Esophagus squamous epithelium (tissue), 5 donors: Measurements from ENCODE around the gene HOXC10. TPM values are rescaled to one million over a fixed set of nuclear protein-coding genes. Genes with fewer than 3 reads are reported as not detected.

ENCODE experiments used
- DNase-seq: peaks from one replicate; lab custom pipeline; 2025; lab: John Stamatoyannopoulos, UW
- H3K27ac ChIP-seq, 4 donors: fragments of 200-600 bp; sonication (generic); one replicate each; pipeline ENCODE4 v1.5.1; 2016 to 2019; ENCODE audit warnings: mild to moderate bottlenecking in 1 of 4
- H3K27me3 ChIP-seq, 4 donors: fragments of 200-600 bp; sonication (generic); 1 replicate in 3 of 4; 2 replicates in 1 of 4; pipeline versions ENCODE4 v1.5.1 to v1.6.0; 2017 to 2021; ENCODE audit warnings: antibody characterized with exemption in 1 of 4
- H3K36me3 ChIP-seq, 3 donors: fragments of 200-600 bp; sonication (generic); one replicate each; pipeline ENCODE4 v1.5.1; 2016 to 2019
- H3K4me1 ChIP-seq, 3 donors: fragments of 200-600 bp; sonication (generic); one replicate each; pipeline ENCODE4 v1.5.1; 2017 to 2019
- H3K4me3 ChIP-seq, 4 donors: fragments of 200-600 bp; sonication (generic); 1 replicate in 3 of 4; 2 replicates in 1 of 4; pipeline ENCODE4 v1.5.1; 2016 to 2019; ENCODE audit warnings: mild to moderate bottlenecking in 2 of 4, moderate library complexity in 1 of 4
- H3K9me3 ChIP-seq, 3 donors: fragments of 200-600 bp; sonication (generic); one replicate each; pipeline ENCODE4 v1.5.1; 2016 to 2019
- CTCF ChIP-seq, 6 experiments: fragments of 450-650 bp in 4 of 6; fragments of 200-600 bp in 2 of 6; sonication (generic) in 2 of 6; IDR thresholded peaks; one replicate each; pipeline ENCODE4 v1.5.1; 2016 to 2019; ENCODE audit warnings: antibody characterized with exemption in 6 of 6, mild to moderate bottlenecking in 4 of 6, moderate library complexity in 4 of 6
- POLR2A ChIP-seq, 4 donors: fragments of 450-650 bp; IDR thresholded peaks; one replicate each; pipeline ENCODE4 v1.6.1; 2017; ENCODE audit warnings: antibody characterized with exemption in 4 of 4, mild to moderate bottlenecking in 4 of 4, moderate library complexity in 3 of 4
- WGBS, 2 donors: methylation state at CpG; one replicate each; pipeline ENCODE4 v1.1.5; 2018; 5-methylcytosine and 5-hydroxymethylcytosine counted together
- intact Hi-C: fragments of 100-400 bp; cut with DNase I; formaldehyde crosslinking; loops from one replicate; pipeline ENCODE4 v1.15.0; 2022
- small RNA-seq, 4 donors: library from RNA; depleted of rRNA; stranded (forward); fragments of <200 nt; gene quantifications; one replicate each; pipeline ENCODE3, GENCODE V24; 2016
- total RNA-seq, 4 donors: library from RNA; depleted of rRNA; stranded (reverse); fragments of >200 nt; gene quantifications; one replicate each; pipeline ENCODE4 v1.1.0, GENCODE V29; 2016
- donor health status: DM: yes; HTN: yes; CAD: no.

The HOXC10 gene
- total RNA-seq, 4 donors from 2014 or later: 0.31 to 1.3 TPM; not detected in 2

- DNase-seq: no peak
- 19 to 23% methylated on average over 16 of the region's 16 CpGs for WGBS, 2 donors
- Histone ChIP-seq H3K36me3 (no peaks in the 10 kb centered on the region), H3K27me3 (peaks cover 0 to 79% (median 2%) of the 10 kb centered on the region in 4 donors), H3K4me3 (peak overlapping the region in 3 of 4 donors; percentile 4 to 40 (median 13)), H3K9me3 (no peaks in the 10 kb centered on the region), H3K4me1 (peaks cover 1 to 88% (median 23%) of the 10 kb centered on the region in 3 donors), H3K27ac (peak overlapping the region; percentile 41 to 85 (median 69))
- intact Hi-C loops: no loop called here
- TF ChIP-seq CTCF (IDR thresholded peaks at IDR 0.05): no peak
- no peak for TF ChIP-seq POLR2A (IDR thresholded peaks at IDR 0.05)
Observed at GRCh38 chr12:54039417-54040147, 54.6 kb downstream of the HOXC10 start.

Small RNAs within 50 kb of the gene (small RNA-seq; reads per million reads assigned to genes)
- gene AC012531.3 (0 reads per million in 4 donors), gene AC012531.4 (0 reads per million in 4 donors), gene HOXC5 (0 reads per million in 4 donors), gene MIR196A2 (0.21 to 1.9 (median 0.95) reads per million in 4 donors), gene MIR615 (0.71 to 2.4 (median 0.94) reads per million in 4 donors), gene RF01905 (0 reads per million in 4 donors), gene RF01906 (0 reads per million in 4 donors)

Other genes starting within 250 kb of the HOXC10 start
- not detected for gene CISTR, start 233.2 kb upstream of the HOXC10 start, total RNA-seq
- under 1 TPM in 1 of 4 donors, not detected in 3; 0.83 TPM for gene HOXC13, start 46.3 kb upstream of the HOXC10 start, total RNA-seq
- not detected for gene HOXC12, start 30.2 kb upstream of the HOXC10 start, total RNA-seq
- not detected for gene HOXC11, start 12.0 kb upstream of the HOXC10 start, total RNA-seq
- gene HOTAIR, start 10.2 kb upstream of the HOXC10 start, total RNA-seq: not detected
- gene HOXC9, start 15.0 kb downstream of the HOXC10 start, total RNA-seq: 1 to 10 TPM in 1 of 4 donors, not detected in 3; 1.5 TPM
- gene HOXC8, start 23.8 kb downstream of the HOXC10 start, total RNA-seq: under 1 TPM in 1 of 4 donors, not detected in 3; 0.70 TPM
- gene HOXC6, start 43.3 kb downstream of the HOXC10 start, total RNA-seq: 1 to 10 TPM in 1 of 4 donors, under 1 TPM in 2, not detected in 1; 0.21 to 1.1 (median 0.30) TPM
- 1 to 10 TPM in 1 of 4 donors, under 1 TPM in 1, not detected in 2; 0.31 to 1.1 TPM for gene HOXC5, start 47.9 kb downstream of the HOXC10 start, total RNA-seq
- gene HOXC4, start 68.7 kb downstream of the HOXC10 start, total RNA-seq: 1 to 10 TPM; 1.1 to 3.1 (median 1.3) TPM
- gene SMUG1, start 203.8 kb downstream of the HOXC10 start, total RNA-seq: 10 to 100 TPM; 30.5 to 44.1 (median 38.7) TPM